ENCODE data around the gene SIGLEC8.

- no peak for TF ChIP-seq CTCF (IDR thresholded peaks at IDR 0.05)
- TF ChIP-seq POLR2A (IDR thresholded peaks at IDR 0.05): no peak
- no peak for TF ChIP-seq POLR2AphosphoS5 (IDR thresholded peaks at IDR 0.05)
- no peak for TF ChIP-seq EP300 (IDR thresholded peaks at IDR 0.05; ENCODE audit: low read depth)
These were observed 22.3 kb upstream of the SIGLEC8 start for GRCh38 chr19:51480590-51480989.

Data from transverse colon (tissue), 4 donors.